SK-N-SH (cell line): ENCODE data around the gene TANC2.

Experiments used
- CHD2 ChIP-seq: fragments of 150-350 bp; IDR thresholded peaks from 2 replicates; pipeline ENCODE4 v1.6.1; 2018; ENCODE audit warnings: low read length; ENCODE audit not compliant: partially characterized antibody
- CTCF ChIP-seq: fragments of 200-600 bp; sonication (generic); IDR thresholded peaks from 2 replicates; pipeline ENCODE4 v1.6.1; 2017; ENCODE audit warnings: antibody characterized with exemption, mild to moderate bottlenecking, moderate library complexity
- EP300 ChIP-seq, 2 experiments: IDR thresholded peaks; 2 replicates each; pipeline versions ENCODE4 v1.4.0 to v1.6.1; 2012; ENCODE audit warnings: borderline replicate concordance in 1 of 2, low read depth in 1 of 2, low read length in 1 of 2
- TF ChIP-seq, protein P1 (sequence below): IDR thresholded peaks from 2 replicates; pipeline ENCODE4 v1.6.1; 2012; ENCODE audit warnings: mild to moderate bottlenecking, low read depth, low read length, moderate library complexity

- TF ChIP-seq CTCF (no peak), EP300 (IDR thresholded peaks at IDR 0.05; ENCODE audit: borderline replicate concordance in 1 of 2, low read depth in 1 of 2, low read length in 1 of 2) (no peak), CHD2 (no peak)
- TF ChIP-seq, protein P1, sequence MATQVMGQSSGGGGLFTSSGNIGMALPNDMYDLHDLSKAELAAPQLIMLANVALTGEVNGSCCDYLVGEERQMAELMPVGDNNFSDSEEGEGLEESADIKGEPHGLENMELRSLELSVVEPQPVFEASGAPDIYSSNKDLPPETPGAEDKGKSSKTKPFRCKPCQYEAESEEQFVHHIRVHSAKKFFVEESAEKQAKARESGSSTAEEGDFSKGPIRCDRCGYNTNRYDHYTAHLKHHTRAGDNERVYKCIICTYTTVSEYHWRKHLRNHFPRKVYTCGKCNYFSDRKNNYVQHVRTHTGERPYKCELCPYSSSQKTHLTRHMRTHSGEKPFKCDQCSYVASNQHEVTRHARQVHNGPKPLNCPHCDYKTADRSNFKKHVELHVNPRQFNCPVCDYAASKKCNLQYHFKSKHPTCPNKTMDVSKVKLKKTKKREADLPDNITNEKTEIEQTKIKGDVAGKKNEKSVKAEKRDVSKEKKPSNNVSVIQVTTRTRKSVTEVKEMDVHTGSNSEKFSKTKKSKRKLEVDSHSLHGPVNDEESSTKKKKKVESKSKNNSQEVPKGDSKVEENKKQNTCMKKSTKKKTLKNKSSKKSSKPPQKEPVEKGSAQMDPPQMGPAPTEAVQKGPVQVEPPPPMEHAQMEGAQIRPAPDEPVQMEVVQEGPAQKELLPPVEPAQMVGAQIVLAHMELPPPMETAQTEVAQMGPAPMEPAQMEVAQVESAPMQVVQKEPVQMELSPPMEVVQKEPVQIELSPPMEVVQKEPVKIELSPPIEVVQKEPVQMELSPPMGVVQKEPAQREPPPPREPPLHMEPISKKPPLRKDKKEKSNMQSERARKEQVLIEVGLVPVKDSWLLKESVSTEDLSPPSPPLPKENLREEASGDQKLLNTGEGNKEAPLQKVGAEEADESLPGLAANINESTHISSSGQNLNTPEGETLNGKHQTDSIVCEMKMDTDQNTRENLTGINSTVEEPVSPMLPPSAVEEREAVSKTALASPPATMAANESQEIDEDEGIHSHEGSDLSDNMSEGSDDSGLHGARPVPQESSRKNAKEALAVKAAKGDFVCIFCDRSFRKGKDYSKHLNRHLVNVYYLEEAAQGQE = no peak
Observed at GRCh38 chr17:62937606-62938005, 28.4 kb upstream of the TANC2 start.
